Measurements from ENCODE around the gene NACA.

GRCh38 chr12:56721721-56722120 lies 3.4 kb downstream of the NACA start:
- TF ChIP-seq POLR2A (IDR thresholded peaks at IDR 0.05) (no peak), CTCF (IDR thresholded peaks at IDR 0.05) (no peak)
